Stimulated activated CD4-positive, alpha-beta T cell treated with anti-CD3 and anti-CD28 coated beads, Interleukin-4, amount 100 ng/mL, for 48 hours (primary cell): ENCODE measurements around the gene DDIAS.
"Not testable (repeated sequence)": the region's sequence is repeated elsewhere in the genome, so short reads cannot be mapped to it uniquely, and the experiment has no call there.

Experiments
- DNase-seq, 2 donors: peaks; one replicate each; pipeline ENCODE4 v3.0.0-alpha.2; 2020; ENCODE audit warnings: low read depth in 2 of 2

The DDIAS gene

GRCh38 chr11:82924522-82925224 is 23.1 kb downstream of the DDIAS start:
- DNase-seq, result no peak

- DNase-seq, result no peak
Observed at GRCh38 chr11:82927264-82927880, 25.8 kb downstream of the DDIAS start.

GRCh38 chr11:82929121-82929520 is 27.6 kb downstream of the DDIAS start:
- no peak for DNase-seq

- no peak for DNase-seq
Observed at GRCh38 chr11:82930229-82930628, 28.7 kb downstream of the DDIAS start.

- no peak for DNase-seq
Observed at GRCh38 chr11:82930734-82931133, 29.2 kb downstream of the DDIAS start.

- no peak for DNase-seq
Observed at GRCh38 chr11:82932564-82932963, 31.0 kb downstream of the DDIAS start.

GRCh38 chr11:82936261-82936660 is 34.7 kb downstream of the DDIAS start:
- DNase-seq, result no peak

- DNase-seq, result no peak
Observed at GRCh38 chr11:82937554-82937953, 36.0 kb downstream of the DDIAS start.

- no peak for DNase-seq
Observed at GRCh38 chr11:82939456-82939855, 37.9 kb downstream of the DDIAS start.

GRCh38 chr11:82942376-82942775 is 40.8 kb downstream of the DDIAS start:
- DNase-seq, result no peak

- DNase-seq, result not testable (repeated sequence)
Observed at GRCh38 chr11:82943430-82943829, 41.9 kb downstream of the DDIAS start.

- DNase-seq, result no peak
Observed at GRCh38 chr11:82944198-82944597, 42.7 kb downstream of the DDIAS start.

- DNase-seq, result not testable (repeated sequence)
Observed at GRCh38 chr11:82945041-82945440, 43.5 kb downstream of the DDIAS start.

- DNase-seq, result no peak
Observed at GRCh38 chr11:82945682-82946081, 44.1 kb downstream of the DDIAS start.

GRCh38 chr11:82949352-82949751 is 47.8 kb downstream of the DDIAS start:
- no peak for DNase-seq

- not testable (repeated sequence) for DNase-seq
Observed at GRCh38 chr11:82950502-82950901, 49.0 kb downstream of the DDIAS start.

- DNase-seq, result not testable (repeated sequence)
Observed at GRCh38 chr11:82955736-82956453, 54.4 kb downstream of the DDIAS start.

- DNase-seq, result peak in 1 of 2 donors; percentile 16
Observed at GRCh38 chr11:82959987-82960778, 58.6 kb downstream of the DDIAS start.

- DNase-seq, result no peak
Observed at GRCh38 chr11:82960779-82961143, 59.2 kb downstream of the DDIAS start.

- not testable (repeated sequence) for DNase-seq
Observed at GRCh38 chr11:82962021-82962420, 60.5 kb downstream of the DDIAS start.

- DNase-seq, result no peak
Observed at GRCh38 chr11:82967381-82967780, 65.8 kb downstream of the DDIAS start.

GRCh38 chr11:82969811-82970210 is 68.3 kb downstream of the DDIAS start:
- DNase-seq, result no peak
